ENCODE data around the gene AKAP9. TPM values are rescaled to one million over a fixed set of nuclear protein-coding genes. Genes with fewer than 3 reads are reported as not detected.

AKAP9 gene
- total RNA-seq, 1 donor from 2014 or later, result 37.6 TPM

DNA sequence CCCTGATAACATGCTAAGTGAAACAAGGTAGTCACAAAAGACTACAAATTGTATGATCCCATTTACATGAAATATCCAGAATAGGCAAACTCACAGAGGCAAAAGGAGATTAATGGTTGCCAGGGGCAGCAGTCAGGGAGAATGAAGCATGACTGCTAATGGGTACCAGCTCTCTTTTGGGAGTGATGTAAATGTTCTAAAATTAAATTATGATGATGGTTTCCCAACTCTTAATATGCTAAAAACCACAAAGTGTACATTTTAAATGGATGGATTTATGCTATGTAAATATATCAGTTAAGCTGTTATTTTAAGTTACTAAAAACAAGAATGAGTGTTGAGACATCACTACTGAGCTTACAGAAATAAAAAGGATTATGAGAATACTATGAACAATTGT, 181.0 kb downstream of the AKAP9 start:
- Mint-ChIP-seq H3K27me3 (ENCODE audit: unreplicated experiment) (peaks cover 2% of the 10 kb centered on the region), H3K27ac (ENCODE audit: unreplicated experiment) (no peak overlapping the region), H3K36me3 (ENCODE audit: low read depth, unreplicated experiment) (peaks cover 51% of the 10 kb centered on the region), H3K4me1 (ENCODE audit: unreplicated experiment) (peaks cover 4% of the 10 kb centered on the region), H3K4me3 (ENCODE audit: unreplicated experiment) (no peak overlapping the region), H3K9me3 (ENCODE audit: unreplicated experiment) (no peaks in the 10 kb centered on the region)
- no peak for DNase-seq (ENCODE audit: low spot score)
- TF ChIP-seq, protein P1, sequence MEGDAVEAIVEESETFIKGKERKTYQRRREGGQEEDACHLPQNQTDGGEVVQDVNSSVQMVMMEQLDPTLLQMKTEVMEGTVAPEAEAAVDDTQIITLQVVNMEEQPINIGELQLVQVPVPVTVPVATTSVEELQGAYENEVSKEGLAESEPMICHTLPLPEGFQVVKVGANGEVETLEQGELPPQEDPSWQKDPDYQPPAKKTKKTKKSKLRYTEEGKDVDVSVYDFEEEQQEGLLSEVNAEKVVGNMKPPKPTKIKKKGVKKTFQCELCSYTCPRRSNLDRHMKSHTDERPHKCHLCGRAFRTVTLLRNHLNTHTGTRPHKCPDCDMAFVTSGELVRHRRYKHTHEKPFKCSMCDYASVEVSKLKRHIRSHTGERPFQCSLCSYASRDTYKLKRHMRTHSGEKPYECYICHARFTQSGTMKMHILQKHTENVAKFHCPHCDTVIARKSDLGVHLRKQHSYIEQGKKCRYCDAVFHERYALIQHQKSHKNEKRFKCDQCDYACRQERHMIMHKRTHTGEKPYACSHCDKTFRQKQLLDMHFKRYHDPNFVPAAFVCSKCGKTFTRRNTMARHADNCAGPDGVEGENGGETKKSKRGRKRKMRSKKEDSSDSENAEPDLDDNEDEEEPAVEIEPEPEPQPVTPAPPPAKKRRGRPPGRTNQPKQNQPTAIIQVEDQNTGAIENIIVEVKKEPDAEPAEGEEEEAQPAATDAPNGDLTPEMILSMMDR (IDR thresholded peaks at IDR 0.05; ENCODE audit: unreplicated experiment), result no peak

DNA sequence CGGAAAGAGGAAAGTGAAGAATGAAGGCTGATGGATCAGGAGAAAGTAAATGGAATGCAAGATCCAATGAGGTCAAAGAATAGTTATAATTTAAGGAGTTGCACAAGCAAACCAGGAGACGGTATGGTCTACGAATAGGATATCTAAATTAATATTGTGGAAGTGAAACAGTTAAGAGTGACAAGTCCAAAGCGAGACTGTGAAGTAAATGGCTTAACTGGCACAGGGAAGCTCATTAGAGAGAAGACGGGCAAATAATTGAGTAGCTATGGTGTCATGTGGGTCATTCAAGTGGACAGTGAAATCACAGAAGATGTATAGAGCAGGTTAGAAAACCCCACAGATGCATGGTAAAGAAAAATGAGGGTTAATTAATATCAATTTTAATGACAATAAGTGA, 190.4 kb downstream of the AKAP9 start:
- Mint-ChIP-seq H3K27ac (ENCODE audit: unreplicated experiment) (no peak overlapping the region), H3K4me3 (ENCODE audit: unreplicated experiment) (peak overlapping the region; percentile 11)

DNA sequence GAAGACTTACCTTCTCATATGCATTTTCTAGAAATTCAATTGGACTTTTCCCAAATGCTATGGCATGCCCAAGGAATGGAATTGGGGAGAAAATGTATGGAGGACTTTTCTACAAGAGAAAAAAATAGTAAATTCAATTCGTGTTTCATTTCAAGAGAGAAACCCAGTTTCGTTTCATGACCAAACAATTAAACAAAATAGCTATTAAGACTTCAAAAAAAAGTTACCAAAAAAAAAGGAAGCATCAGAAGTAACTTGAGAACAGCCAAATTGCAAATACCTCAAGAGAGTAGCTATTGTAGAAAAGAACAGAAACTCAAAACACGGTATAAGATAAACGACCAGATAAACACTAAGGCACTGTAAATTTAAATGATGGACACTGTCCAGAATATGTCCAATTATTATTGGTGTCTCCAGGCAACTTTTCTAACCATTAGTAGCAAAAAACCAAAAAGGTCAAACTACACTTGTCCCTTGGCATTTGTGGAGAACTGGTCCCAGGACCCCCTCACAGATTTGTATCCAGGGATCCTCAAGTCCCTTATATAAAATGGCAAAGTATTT, 191.2 kb downstream of the AKAP9 start:
- Mint-ChIP-seq H3K27ac (ENCODE audit: unreplicated experiment) (peak overlapping the region; percentile 19), H3K4me1 (ENCODE audit: unreplicated experiment) (peaks cover 33% of the 10 kb centered on the region), H3K4me3 (ENCODE audit: unreplicated experiment) (peak overlapping the region; percentile 17), H3K36me3 (ENCODE audit: low read depth, unreplicated experiment) (peaks cover 28% of the 10 kb centered on the region), H3K9me3 (ENCODE audit: unreplicated experiment) (no peaks in the 10 kb centered on the region), H3K27me3 (ENCODE audit: unreplicated experiment) (peaks cover 12% of the 10 kb centered on the region)
- TF ChIP-seq, protein P1 (IDR thresholded peaks at IDR 0.05; ENCODE audit: unreplicated experiment), result no peak
- DNase-seq (ENCODE audit: low spot score), result no peak

More for the DNA sequence above, 190.4 kb downstream of the AKAP9 start:
- TF ChIP-seq, protein P1 (IDR thresholded peaks at IDR 0.05; ENCODE audit: unreplicated experiment), result no peak
- Mint-ChIP-seq H3K4me1 (ENCODE audit: unreplicated experiment) (peaks cover 33% of the 10 kb centered on the region), H3K27me3 (ENCODE audit: unreplicated experiment) (peaks cover 12% of the 10 kb centered on the region), H3K9me3 (ENCODE audit: unreplicated experiment) (no peaks in the 10 kb centered on the region), H3K36me3 (ENCODE audit: low read depth, unreplicated experiment) (peaks cover 33% of the 10 kb centered on the region)
- DNase-seq (ENCODE audit: low spot score), result no peak

DNA sequence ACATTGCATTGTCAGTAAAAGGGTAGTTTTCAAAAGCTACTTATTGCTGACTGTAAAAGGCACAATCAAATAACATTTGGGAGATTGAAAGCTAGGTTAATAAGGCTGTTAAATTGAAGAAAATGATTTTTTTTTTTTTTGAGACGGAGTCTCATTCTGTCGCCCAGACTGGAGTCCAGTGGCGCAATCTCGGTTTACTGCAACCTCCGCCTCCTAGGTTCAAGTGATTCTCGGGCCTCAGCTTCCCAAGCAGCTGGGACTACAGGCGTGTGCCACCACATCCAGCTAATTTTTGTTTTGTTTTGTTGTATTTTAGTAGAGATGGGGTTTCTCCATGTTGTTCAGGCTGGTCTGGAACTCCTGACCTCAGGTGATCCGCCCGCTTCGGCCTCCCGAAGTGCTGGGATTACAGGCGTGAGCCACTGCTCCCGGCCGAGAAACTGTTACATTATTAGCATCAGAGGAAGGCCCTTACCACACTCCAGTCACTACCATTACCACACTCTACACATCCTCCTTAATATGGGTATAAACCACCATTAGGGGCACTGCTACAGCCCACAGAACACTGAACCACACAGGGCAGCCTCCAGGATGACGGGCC, 192.6 kb downstream of the AKAP9 start:
- H3K4me1 Mint-ChIP-seq (ENCODE audit: unreplicated experiment), result peaks cover 36% of the 10 kb centered on the region
- TF ChIP-seq, protein P1 (IDR thresholded peaks at IDR 0.05; ENCODE audit: unreplicated experiment), result no peak
- no peak for DNase-seq (ENCODE audit: low spot score)
- H3K27me3 Mint-ChIP-seq (ENCODE audit: unreplicated experiment), result peaks cover 15% of the 10 kb centered on the region
- peak overlapping the region; percentile 98 for H3K4me3 Mint-ChIP-seq (ENCODE audit: unreplicated experiment)
- peak overlapping the region; percentile 74 for H3K27ac Mint-ChIP-seq (ENCODE audit: unreplicated experiment)
- no peaks in the 10 kb centered on the region for H3K9me3 Mint-ChIP-seq (ENCODE audit: unreplicated experiment)
- peaks cover 24% of the 10 kb centered on the region for H3K36me3 Mint-ChIP-seq (ENCODE audit: low read depth, unreplicated experiment)

DNA sequence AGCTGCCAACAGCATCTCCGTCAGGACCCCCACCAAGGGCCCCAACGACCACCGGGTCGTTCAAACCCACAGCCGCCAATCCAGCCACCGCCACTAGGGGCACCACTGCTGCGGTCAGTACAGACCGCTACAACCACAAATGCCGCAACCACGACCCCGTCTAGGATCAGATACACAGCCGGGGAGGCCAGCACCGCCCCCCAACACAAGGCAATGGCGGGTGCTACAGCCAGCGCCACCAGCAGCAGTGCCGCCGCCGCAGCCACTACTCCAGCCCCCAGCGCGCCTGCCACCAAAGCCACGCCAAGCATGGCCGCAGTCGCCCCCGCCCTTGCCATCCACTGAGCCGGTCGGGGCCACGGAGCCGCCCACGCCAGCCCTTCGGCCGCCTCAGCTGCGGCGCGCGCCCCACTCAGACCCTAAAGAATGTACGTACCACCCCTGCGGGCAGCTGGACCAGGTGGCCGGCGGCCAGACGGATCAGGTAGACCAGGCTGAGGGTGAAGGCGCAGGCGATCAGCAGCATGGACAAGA, 193.1 kb downstream of the AKAP9 start:
- Mint-ChIP-seq H3K36me3 (ENCODE audit: low read depth, unreplicated experiment) (peaks cover 21% of the 10 kb centered on the region), H3K4me1 (ENCODE audit: unreplicated experiment) (peaks cover 36% of the 10 kb centered on the region), H3K9me3 (ENCODE audit: unreplicated experiment) (no peaks in the 10 kb centered on the region), H3K27me3 (ENCODE audit: unreplicated experiment) (peaks cover 15% of the 10 kb centered on the region), H3K4me3 (ENCODE audit: unreplicated experiment) (peak overlapping the region; percentile 98), H3K27ac (ENCODE audit: unreplicated experiment) (peak overlapping the region; percentile 74)
- TF ChIP-seq, protein P1 (IDR thresholded peaks at IDR 0.05; ENCODE audit: unreplicated experiment), result peak; percentile 89
- peak; percentile 88 for DNase-seq (ENCODE audit: low spot score)

Data from endothelial cell (in vitro differentiated cells).